Naive B cell (primary cell): ENCODE results near the gene CELF2. TPM values are rescaled to one million over a fixed set of nuclear protein-coding genes. Genes with fewer than 3 reads are reported as not detected.

ENCODE experiments used
- ATAC-seq, 2 donors: fragments of 150-1000 bp; cut with Tn5 transposase; 2 replicates each; pipeline ENCODE4 v1.10.0; 2021; ENCODE audit warnings: low read depth in 2 of 2, mild to moderate bottlenecking in 2 of 2, moderate library complexity in 2 of 2
- DNase-seq: peaks from one replicate; pipeline ENCODE4 v3.0.0; 2022
- H3K27ac Mint-ChIP-seq, 6 donors: one replicate each; pipeline ENCODE4 v1.8.0; 2020 to 2022; ENCODE audit warnings: mild to moderate bottlenecking in 6 of 6, mixed read lengths in 6 of 6, moderate library complexity in 5 of 6, inconsistent platforms in 2 of 6
- H3K27me3 Mint-ChIP-seq, 3 donors: one replicate each; pipeline ENCODE4 v1.8.0; 2021 to 2022; ENCODE audit warnings: mixed read lengths in 3 of 3, mild to moderate bottlenecking in 1 of 3
- H3K36me3 Mint-ChIP-seq, 2 donors: one replicate each; pipeline ENCODE4 v1.8.0; 2020 to 2022; ENCODE audit warnings: mixed read lengths in 2 of 2, inconsistent platforms in 1 of 2, mild to moderate bottlenecking in 1 of 2
- H3K4me1 Mint-ChIP-seq, 3 donors: one replicate each; pipeline ENCODE4 v1.8.0; 2020 to 2022; ENCODE audit warnings: mixed read lengths in 3 of 3, inconsistent platforms in 1 of 3, mild to moderate bottlenecking in 1 of 3, moderate library complexity in 1 of 3
- H3K4me3 Mint-ChIP-seq, 8 donors: one replicate each; pipeline ENCODE4 v1.8.0; 2020 to 2022; ENCODE audit warnings: mild to moderate bottlenecking in 8 of 8, mixed read lengths in 8 of 8, moderate library complexity in 8 of 8, inconsistent platforms in 2 of 8
- H3K9me3 Mint-ChIP-seq, 7 donors: one replicate each; pipeline ENCODE4 v1.8.0; 2020 to 2022; ENCODE audit warnings: mixed read lengths in 7 of 7, mild to moderate bottlenecking in 5 of 7, inconsistent platforms in 2 of 7, moderate library complexity in 1 of 7
- polyA plus RNA-seq, 6 donors: library from polyadenylated mRNA; unstranded; fragments of 300-500 nt; fragmentation: Illumina TruSeq; gene quantifications; one replicate each; pipeline ENCODE4 v1.2.3, GENCODE V29; 2021; ENCODE audit warnings: low read depth in 6 of 6

The CELF2 gene
- polyA plus RNA-seq, 6 donors from 2014 or later, result 127 to 186 (median 141) TPM

- ATAC-seq, result no peak
- peaks cover 62 to 81% (median 74%) of the 10 kb centered on the region in 3 donors for H3K4me1 Mint-ChIP-seq
- H3K27me3 Mint-ChIP-seq, result no peaks in the 10 kb centered on the region
- H3K4me3 Mint-ChIP-seq, result peak overlapping the region in 3 of 8 donors; percentile 14 to 80 (median 43)
- no peaks in the 10 kb centered on the region for H3K9me3 Mint-ChIP-seq
- H3K36me3 Mint-ChIP-seq, result peaks cover under 1 to 12% of the 10 kb centered on the region in 2 donors
- DNase-seq, result no peak
- peak overlapping the region; percentile 62 to 96 (median 80) for H3K27ac Mint-ChIP-seq
Observed at GRCh38 chr10:11224792-11225416, 207.2 kb downstream of the CELF2 start.

- Mint-ChIP-seq H3K27ac (peak overlapping the region; percentile 82 to 99 (median 94)), H3K4me1 (peaks cover 66 to 84% (median 75%) of the 10 kb centered on the region in 3 donors), H3K4me3 (peak overlapping the region in 6 of 8 donors; percentile 25 to 88 (median 72)), H3K27me3 (no peaks in the 10 kb centered on the region), H3K9me3 (no peaks in the 10 kb centered on the region), H3K36me3 (peaks cover 6 to 7% of the 10 kb centered on the region in 2 donors)
- DNase-seq (no peak), ATAC-seq (peak; percentile 7 to 9)
Observed at GRCh38 chr10:11225935-11226334, 208.3 kb downstream of the CELF2 start.

- Mint-ChIP-seq H3K4me1 (peaks cover 67 to 86% (median 84%) of the 10 kb centered on the region in 3 donors), H3K27me3 (no peaks in the 10 kb centered on the region), H3K27ac (peak overlapping the region; percentile 92 to 99 (median 96)), H3K4me3 (peak overlapping the region; percentile 56 to 88 (median 79)), H3K9me3 (no peaks in the 10 kb centered on the region), H3K36me3 (peaks cover 11 to 14% of the 10 kb centered on the region in 2 donors)
- peak; percentile 74 for DNase-seq
- ATAC-seq, result peak; percentile 80 to 83
Observed at GRCh38 chr10:11227103-11227502, 209.4 kb downstream of the CELF2 start.

- H3K4me1 Mint-ChIP-seq, result peaks cover 67 to 94% (median 90%) of the 10 kb centered on the region in 3 donors
- peak overlapping the region in 3 of 8 donors; percentile 14 to 71 (median 66) for H3K4me3 Mint-ChIP-seq
- ATAC-seq (no peak), DNase-seq (no peak)
- H3K27me3 Mint-ChIP-seq, result no peaks in the 10 kb centered on the region
- H3K9me3 Mint-ChIP-seq, result no peaks in the 10 kb centered on the region
- H3K27ac Mint-ChIP-seq, result peak overlapping the region in 5 of 6 donors; percentile 50 to 92 (median 64)
- peaks cover 14 to 18% of the 10 kb centered on the region in 2 donors for H3K36me3 Mint-ChIP-seq
Observed at GRCh38 chr10:11229893-11230292, 212.2 kb downstream of the CELF2 start.

- DNase-seq (no peak), ATAC-seq (no peak)
- H3K4me1 Mint-ChIP-seq, result peaks cover 67 to 94% (median 90%) of the 10 kb centered on the region in 3 donors
- peak overlapping the region in 5 of 6 donors; percentile 16 to 92 (median 47) for H3K27ac Mint-ChIP-seq
- H3K9me3 Mint-ChIP-seq, result no peaks in the 10 kb centered on the region
- H3K27me3 Mint-ChIP-seq, result no peaks in the 10 kb centered on the region
- H3K4me3 Mint-ChIP-seq, result peak overlapping the region in 5 of 8 donors; percentile 3 to 50 (median 20)
- peaks cover 14 to 25% of the 10 kb centered on the region in 2 donors for H3K36me3 Mint-ChIP-seq
Observed at GRCh38 chr10:11230498-11231167, 213.0 kb downstream of the CELF2 start.

- Mint-ChIP-seq H3K27me3 (no peaks in the 10 kb centered on the region), H3K4me3 (peak overlapping the region in 5 of 8 donors; percentile 3 to 69 (median 50)), H3K4me1 (peaks cover 67 to 94% (median 90%) of the 10 kb centered on the region in 3 donors), H3K36me3 (peaks cover 14 to 25% of the 10 kb centered on the region in 2 donors), H3K9me3 (no peaks in the 10 kb centered on the region), H3K27ac (peak overlapping the region in 5 of 6 donors; percentile 16 to 93 (median 44))
- ATAC-seq, result no peak
- DNase-seq, result no peak
Observed at GRCh38 chr10:11231285-11231684, 213.6 kb downstream of the CELF2 start.

GRCh38 chr10:11232222-11232961 is 214.7 kb downstream of the CELF2 start:
- Mint-ChIP-seq H3K9me3 (no peaks in the 10 kb centered on the region), H3K4me3 (peak overlapping the region in 1 of 8 donors; percentile 33), H3K27ac (peak overlapping the region in 5 of 6 donors; percentile 36 to 79 (median 67)), H3K4me1 (peaks cover 66 to 94% (median 90%) of the 10 kb centered on the region in 3 donors), H3K27me3 (no peaks in the 10 kb centered on the region), H3K36me3 (peaks cover 22 to 25% of the 10 kb centered on the region in 2 donors)
- DNase-seq, result no peak
- no peak for ATAC-seq

GRCh38 chr10:11234857-11235531 is 217.3 kb downstream of the CELF2 start:
- peaks cover 72 to 88% (median 73%) of the 10 kb centered on the region in 3 donors for H3K4me1 Mint-ChIP-seq

GRCh38 chr10:11235771-11236170 is 218.1 kb downstream of the CELF2 start:
- Mint-ChIP-seq H3K4me1 (peaks cover 66 to 86% (median 73%) of the 10 kb centered on the region in 3 donors), H3K27ac (peak overlapping the region in 4 of 6 donors; percentile 44 to 83 (median 72)), H3K27me3 (no peaks in the 10 kb centered on the region), H3K36me3 (peaks cover 16 to 18% of the 10 kb centered on the region in 2 donors), H3K9me3 (no peaks in the 10 kb centered on the region), H3K4me3 (no peak overlapping the region)
- DNase-seq, result no peak
- no peak for ATAC-seq

More at GRCh38 chr10:11234857-11235531, 217.3 kb downstream of the CELF2 start:
- DNase-seq, result no peak
- no peak for ATAC-seq
- Mint-ChIP-seq H3K36me3 (peaks cover 18 to 21% of the 10 kb centered on the region in 2 donors), H3K4me3 (no peak overlapping the region), H3K9me3 (no peaks in the 10 kb centered on the region), H3K27me3 (no peaks in the 10 kb centered on the region), H3K27ac (peak overlapping the region in 4 of 6 donors; percentile 44 to 83 (median 72))

- Mint-ChIP-seq H3K27me3 (no peaks in the 10 kb centered on the region), H3K36me3 (peaks cover 12 to 16% of the 10 kb centered on the region in 2 donors), H3K4me1 (peaks cover 61 to 83% (median 70%) of the 10 kb centered on the region in 3 donors), H3K9me3 (no peaks in the 10 kb centered on the region), H3K4me3 (no peak overlapping the region), H3K27ac (peak overlapping the region in 3 of 6 donors; percentile 36 to 83 (median 39))
- DNase-seq, result no peak
- ATAC-seq, result no peak
Observed at GRCh38 chr10:11236234-11236633, 218.6 kb downstream of the CELF2 start.

- no peaks in the 10 kb centered on the region for H3K27me3 Mint-ChIP-seq
- DNase-seq (no peak), ATAC-seq (no peak)
- peak overlapping the region; percentile 64 to 91 (median 81) for H3K27ac Mint-ChIP-seq
- H3K9me3 Mint-ChIP-seq, result no peaks in the 10 kb centered on the region
- peaks cover 49 to 73% (median 73%) of the 10 kb centered on the region in 3 donors for H3K4me1 Mint-ChIP-seq
- peaks cover 9 to 14% of the 10 kb centered on the region in 2 donors for H3K36me3 Mint-ChIP-seq
- H3K4me3 Mint-ChIP-seq, result peak overlapping the region in 2 of 8 donors; percentile 0 to 47
Observed at GRCh38 chr10:11237571-11237970, 219.9 kb downstream of the CELF2 start.

GRCh38 chr10:11238893-11239292 is 221.2 kb downstream of the CELF2 start:
- DNase-seq, result no peak
- Mint-ChIP-seq H3K4me3 (no peak overlapping the region), H3K9me3 (no peaks in the 10 kb centered on the region), H3K27me3 (no peaks in the 10 kb centered on the region), H3K4me1 (peaks cover 37 to 79% (median 60%) of the 10 kb centered on the region in 3 donors), H3K36me3 (peaks cover 8 to 9% of the 10 kb centered on the region in 2 donors), H3K27ac (peak overlapping the region in 4 of 6 donors; percentile 26 to 41 (median 36))
- no peak for ATAC-seq
